GM19240 (cell line): ENCODE measurements around the gene STAB1.

Experiments
- DNase-seq: peaks from one replicate; pipeline ENCODE4 v3.0.0; 2011; ENCODE audit warnings: low spot score; ENCODE audit not compliant: insufficient read length

STAB1 gene

GRCh38 chr3:52563984-52564383, 68.8 kb downstream of the STAB1 start:
- no peak for DNase-seq

GRCh38 chr3:52568069-52568468, 72.9 kb downstream of the STAB1 start:
- DNase-seq: no peak

- no peak for DNase-seq
These were observed 74.9 kb downstream of the STAB1 start for GRCh38 chr3:52570076-52570475.

- no peak for DNase-seq
These were observed 77.1 kb downstream of the STAB1 start for GRCh38 chr3:52572221-52572620.
